Cerebellar nuclear complex (tissue), 1 donor: ENCODE measurements around the gene TRDMT1.
"Not testable (repeated sequence)": the region's sequence is repeated elsewhere in the genome, so short reads cannot be mapped to it uniquely, and the experiment has no call there.

ENCODE experiments used
- DNase-seq, 2 experiments: peaks; one replicate each; lab custom pipeline; 2025; lab: John Stamatoyannopoulos, UW

TRDMT1 gene

GRCh38 chr10:17129741-17130140 is 71.7 kb downstream of the TRDMT1 start, which contains the start of gene CUBN:
TSS of gene CUBN (minus strand) at chr10:17129811. CDS start at chr10:17129765, 46 bp downstream.
- DNase-seq, result no peak

GRCh38 chr10:17128261-17128660 is 73.2 kb downstream of the TRDMT1 start:
- DNase-seq, result no peak

GRCh38 chr10:17126327-17126726 is 75.1 kb downstream of the TRDMT1 start:
- DNase-seq, result no peak

GRCh38 chr10:17125206-17125893 is 76.1 kb downstream of the TRDMT1 start:
- DNase-seq, result no peak

GRCh38 chr10:17123961-17124360 is 77.5 kb downstream of the TRDMT1 start:
- DNase-seq, result no peak

GRCh38 chr10:17122726-17123661 is 78.5 kb downstream of the TRDMT1 start:
- DNase-seq, result no peak

GRCh38 chr10:17122052-17122451 is 79.4 kb downstream of the TRDMT1 start:
- DNase-seq, result no peak

- DNase-seq, result no peak
Observed at GRCh38 chr10:17120694-17121093, 80.8 kb downstream of the TRDMT1 start.

- no peak for DNase-seq
Observed at GRCh38 chr10:17119845-17120244, 81.6 kb downstream of the TRDMT1 start.

GRCh38 chr10:17116193-17116592 is 85.3 kb downstream of the TRDMT1 start:
- no peak for DNase-seq

GRCh38 chr10:17115683-17116082 is 85.8 kb downstream of the TRDMT1 start:
- no peak for DNase-seq

- DNase-seq, result not testable (repeated sequence)
Observed at GRCh38 chr10:17114878-17115444, 86.5 kb downstream of the TRDMT1 start.

- no peak for DNase-seq
Observed at GRCh38 chr10:17113889-17114540, 87.5 kb downstream of the TRDMT1 start.

- DNase-seq, result no peak
Observed at GRCh38 chr10:17113346-17113745, 88.1 kb downstream of the TRDMT1 start.

GRCh38 chr10:17112566-17112965 is 88.9 kb downstream of the TRDMT1 start:
- DNase-seq, result no peak

- DNase-seq, result no peak
Observed at GRCh38 chr10:17109475-17110207, 91.8 kb downstream of the TRDMT1 start.

- DNase-seq, result no peak
Observed at GRCh38 chr10:17109046-17109445, 92.4 kb downstream of the TRDMT1 start.

- DNase-seq, result no peak
Observed at GRCh38 chr10:17106991-17107390, 94.5 kb downstream of the TRDMT1 start.

GRCh38 chr10:17101910-17102266 is 99.6 kb downstream of the TRDMT1 start:
- no peak for DNase-seq

GRCh38 chr10:17101257-17101909 is 100.1 kb downstream of the TRDMT1 start:
- DNase-seq, result no peak

- DNase-seq, result no peak
Observed at GRCh38 chr10:17100586-17100985, 100.9 kb downstream of the TRDMT1 start.
